HG03095 (cell line): ENCODE measurements around the gene NOP53.
"Not testable (repeated sequence)": the region's sequence is repeated elsewhere in the genome, so short reads cannot be mapped to it uniquely, and the experiment has no call there.

Experiments
- ATAC-seq: cut with Tn5 transposase; IDR thresholded peaks from one replicate; pipeline ENCODE4 v1.9.1; 2021; ENCODE audit warnings: moderate library complexity; ENCODE audit not compliant: unreplicated experiment

The NOP53 gene

GRCh38 chr19:47745010-47745901 is at the start of gene NOP53:
Gene NOP53, plus strand, starts transcription at chr19:47745546. Its CDS starts 14 bp downstream, at chr19:47745560.
- peak; percentile 49 for ATAC-seq

- ATAC-seq = no peak
These were observed 48.7 kb upstream of the NOP53 start for GRCh38 chr19:47696635-47697034.

- ATAC-seq = no peak
These were observed 47.3 kb upstream of the NOP53 start for GRCh38 chr19:47697863-47698609.

- ATAC-seq = no peak
These were observed 46.6 kb upstream of the NOP53 start for GRCh38 chr19:47698631-47699359.

- ATAC-seq = no peak
These were observed 45.9 kb upstream of the NOP53 start for GRCh38 chr19:47699360-47699917.

- ATAC-seq = no peak
These were observed 44.2 kb upstream of the NOP53 start for GRCh38 chr19:47700934-47701716.

GRCh38 chr19:47701717-47702552 is 43.4 kb upstream of the NOP53 start:
- no peak for ATAC-seq

- ATAC-seq = no peak
These were observed 42.7 kb upstream of the NOP53 start for GRCh38 chr19:47702671-47703070.

- ATAC-seq = no peak
These were observed 42.0 kb upstream of the NOP53 start for GRCh38 chr19:47703301-47703700.

- ATAC-seq = no peak
These were observed 41.3 kb upstream of the NOP53 start for GRCh38 chr19:47704024-47704423.

GRCh38 chr19:47704656-47705055 is 40.7 kb upstream of the NOP53 start:
- no peak for ATAC-seq

GRCh38 chr19:47707135-47707925 is 38.0 kb upstream of the NOP53 start:
- no peak for ATAC-seq

GRCh38 chr19:47711652-47712242 is 33.6 kb upstream of the NOP53 start:
- no peak for ATAC-seq

- ATAC-seq = no peak
These were observed 32.0 kb upstream of the NOP53 start, which contains the start of gene EHD2 for GRCh38 chr19:47713046-47714021. Gene EHD2, plus strand, starts transcription at chr19:47713422. Its CDS starts 3,191 bp downstream, at chr19:47716613.

- no peak for ATAC-seq
These were observed 31.0 kb upstream of the NOP53 start for GRCh38 chr19:47714339-47714738.

GRCh38 chr19:47714855-47715254 is 30.5 kb upstream of the NOP53 start:
- not testable (repeated sequence) for ATAC-seq
